HepG2 (cell line): ENCODE results near the gene ZNF12. TPM values are rescaled to one million over a fixed set of nuclear protein-coding genes. Genes with fewer than 3 reads are reported as not detected.

Experiments
- ATF1 ChIP-seq: IDR thresholded peaks from 2 replicates; pipeline ENCODE4 v1.6.1; 2016; ENCODE audit warnings: mild to moderate bottlenecking, control low read depth
- CC2D1A ChIP-seq: sonication (generic); formaldehyde crosslinking; IDR thresholded peaks from 2 replicates; pipeline ENCODE4 v1.8.1; 2023; ENCODE audit warnings: mild to moderate bottlenecking, missing genetic modification reagents
- CREB1 ChIP-seq, 2 experiments: fragments of 450-650 bp in 1 of 2; IDR thresholded peaks; 2 replicates each; pipeline ENCODE4 v1.6.1; 2016 to 2017; ENCODE audit warnings: control low read depth in 1 of 2, mild to moderate bottlenecking in 1 of 2, missing compliant biosample characterization in 1 of 2, missing genetic modification characterization in 1 of 2
- ELK4 ChIP-seq: sonication (generic); formaldehyde crosslinking; IDR thresholded peaks from 2 replicates; pipeline ENCODE4 v1.9.0; 2021; ENCODE audit warnings: missing genetic modification reagents, borderline replicate concordance
- HHEX ChIP-seq: IDR thresholded peaks from 2 replicates; pipeline ENCODE4 v1.6.1; 2016; ENCODE audit warnings: control low read depth
- HMG20B ChIP-seq: conservative IDR thresholded peaks from 2 replicates; pipeline ENCODE4 v1.6.1; 2016; ENCODE audit warnings: missing genetic modification reagents, missing compliant biosample characterization
- HOXA5 ChIP-seq: sonication (generic); formaldehyde crosslinking; IDR thresholded peaks from 2 replicates; pipeline ENCODE4 v1.4.0; 2020; ENCODE audit warnings: missing genetic modification reagents
- HOXD1 ChIP-seq: sonication (generic); formaldehyde crosslinking; IDR thresholded peaks from 2 replicates; pipeline ENCODE4 v1.5.0; 2020; ENCODE audit warnings: missing genetic modification reagents
- KLF6 ChIP-seq: IDR thresholded peaks from 2 replicates; pipeline ENCODE4 v1.8.0; 2016; ENCODE audit warnings: missing biosample characterization, missing genetic modification reagents
- MAFG ChIP-seq: sonication (generic); formaldehyde crosslinking; IDR thresholded peaks from 2 replicates; pipeline ENCODE4 v1.5.1; 2020; ENCODE audit warnings: mild to moderate bottlenecking, missing genetic modification reagents
- MAZ ChIP-seq, 2 experiments: sonication (generic) in 1 of 2; formaldehyde crosslinking in 1 of 2; IDR thresholded peaks; 2 replicates each; pipeline versions ENCODE4 v1.5.0 to v1.6.1; 2012 to 2020; ENCODE audit warnings: low read depth in 2 of 2, mild to moderate bottlenecking in 2 of 2, borderline replicate concordance in 1 of 2, improper control_type of control experiment in 1 of 2, low read length in 1 of 2, missing genetic modification reagents in 1 of 2, moderate library complexity in 1 of 2
- PAF1 ChIP-seq: IDR thresholded peaks from 2 replicates; pipeline ENCODE4 v1.6.1; 2016; ENCODE audit warnings: missing genetic modification reagents, missing compliant biosample characterization
- RBM22 ChIP-seq: fragments of 200-400 bp; formaldehyde crosslinking; optimal IDR thresholded peaks from 2 replicates; pipeline ENCODE3; 2017; ENCODE audit warnings: mild to moderate bottlenecking, low read length, moderate library complexity
- RCOR2 ChIP-seq: IDR thresholded peaks from 2 replicates; pipeline ENCODE4 v1.6.1; 2016; ENCODE audit warnings: missing biosample characterization, missing genetic modification reagents
- RFX5 ChIP-seq: IDR thresholded peaks from 2 replicates; pipeline ENCODE4 v1.6.1; 2011; ENCODE audit warnings: low read depth, low read length, improper control_type of control experiment
- RFXANK ChIP-seq: IDR thresholded peaks from 2 replicates; pipeline ENCODE4 v1.6.1; 2016
- YEATS2 ChIP-seq: sonication (generic); formaldehyde crosslinking; IDR thresholded peaks from 2 replicates; pipeline ENCODE4 v1.4.0; 2020; ENCODE audit warnings: missing genetic modification reagents, borderline replicate concordance
- ZBED4 ChIP-seq: sonication (generic); formaldehyde crosslinking; IDR thresholded peaks from 2 replicates; pipeline ENCODE4 v1.4.0; 2020; ENCODE audit warnings: missing genetic modification reagents, borderline replicate concordance
- ZKSCAN1 ChIP-seq: fragments of 150-350 bp; IDR thresholded peaks from 2 replicates; pipeline ENCODE4 v1.6.1; 2014; ENCODE audit warnings: low read length
- ZNF501 ChIP-seq: sonication (generic); formaldehyde crosslinking; IDR thresholded peaks from 2 replicates; pipeline ENCODE4 v1.5.1; 2020; ENCODE audit warnings: mild to moderate bottlenecking, moderate library complexity, missing genetic modification reagents
- ZNF530 ChIP-seq: sonication (generic); formaldehyde crosslinking; IDR thresholded peaks from 2 replicates; pipeline ENCODE4 v1.5.0; 2020; ENCODE audit warnings: low read depth, mild to moderate bottlenecking, missing genetic modification reagents
- ZNF563 ChIP-seq: sonication (generic); formaldehyde crosslinking; IDR thresholded peaks from 2 replicates; pipeline ENCODE4 v1.8.0; 2022; ENCODE audit warnings: mild to moderate bottlenecking, moderate library complexity, missing genetic modification reagents
- ZNF781 ChIP-seq: sonication (generic); formaldehyde crosslinking; IDR thresholded peaks from 2 replicates; pipeline ENCODE4 v1.5.1; 2020; ENCODE audit warnings: borderline replicate concordance, mild to moderate bottlenecking, missing genetic modification reagents; ENCODE audit errors: not compliant biosample characterization
- ZSCAN21 ChIP-seq: sonication (generic); formaldehyde crosslinking; IDR thresholded peaks from 2 replicates; pipeline ENCODE4 v1.8.0; 2022; ENCODE audit warnings: mild to moderate bottlenecking, missing genetic modification reagents, moderate library complexity, borderline replicate concordance
- polyA plus RNA-seq, 8 experiments: library from polyadenylated mRNA; depleted of rRNA in 3 of 8; stranded (reverse) in 7 of 8; unstranded in 1 of 8; fragments of >200 nt; fragmentation: Illumina TruSeq in 4 of 8; extraction: Trizol in 4 of 8; gene quantifications; 2 replicates each; pipeline versions ENCODE4 v1.2.1 to v1.2.3, GENCODE V29; 2011 to 2016; ENCODE audit warnings: low read depth in 4 of 8, missing spikeins in 1 of 8, mixed read lengths in 1 of 8; ENCODE audit not compliant: insufficient read depth in 1 of 8
- total RNA-seq, 5 experiments: library from RNA; depleted of rRNA; stranded (reverse); fragments of >200 nt; fragmentation: Illumina TruSeq; extraction: Trizol; gene quantifications; 2 replicates each; pipeline ENCODE4 v1.2.3, GENCODE V29; 2016; ENCODE audit warnings: low read depth in 1 of 5
- TF ChIP-seq, protein P1 (sequence below): sonication (generic); formaldehyde crosslinking; IDR thresholded peaks from 2 replicates; pipeline ENCODE4 v1.8.1; 2022; ENCODE audit warnings: mild to moderate bottlenecking, missing genetic modification reagents

Gene ZNF12
- total and polyA plus RNA-seq, 2 of the 13 experiments (the other 11 are each of a cell fraction or from before 2014, with no cell fraction given) = 21.4 to 22.8 TPM

- TF ChIP-seq, protein P1, sequence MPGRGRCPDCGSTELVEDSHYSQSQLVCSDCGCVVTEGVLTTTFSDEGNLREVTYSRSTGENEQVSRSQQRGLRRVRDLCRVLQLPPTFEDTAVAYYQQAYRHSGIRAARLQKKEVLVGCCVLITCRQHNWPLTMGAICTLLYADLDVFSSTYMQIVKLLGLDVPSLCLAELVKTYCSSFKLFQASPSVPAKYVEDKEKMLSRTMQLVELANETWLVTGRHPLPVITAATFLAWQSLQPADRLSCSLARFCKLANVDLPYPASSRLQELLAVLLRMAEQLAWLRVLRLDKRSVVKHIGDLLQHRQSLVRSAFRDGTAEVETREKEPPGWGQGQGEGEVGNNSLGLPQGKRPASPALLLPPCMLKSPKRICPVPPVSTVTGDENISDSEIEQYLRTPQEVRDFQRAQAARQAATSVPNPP (CRISPR knock-in tag) = no peak
- TF ChIP-seq HMG20B (CRISPR knock-in tag) = no peak
- no peak for TF ChIP-seq RFX5
- no peak for TF ChIP-seq ATF1 (CRISPR knock-in tag)
- no peak for TF ChIP-seq MAFG
- TF ChIP-seq ZSCAN21 = peak; percentile 93; the same call in 1 of the 2 replicates
- TF ChIP-seq HOXA5 = no peak
- TF ChIP-seq CREB1 (IDR thresholded peaks at IDR 0.05) = no peak
- no peak for TF ChIP-seq CREB1 (CRISPR knock-in tag; IDR thresholded peaks at IDR 0.05)
- no peak for TF ChIP-seq ZNF781 (CRISPR knock-in tag)
- TF ChIP-seq ZBED4 (CRISPR knock-in tag) = 0 out of 2 replicates have a peak, but pooled peaks have one; percentile 7
- TF ChIP-seq MAZ (IDR thresholded peaks at IDR 0.05; ENCODE audit: borderline replicate concordance, low read depth, low read length) = no peak
- peak; percentile 69; the same call in 1 of the 2 replicates for TF ChIP-seq MAZ (CRISPR knock-in tag; IDR thresholded peaks at IDR 0.05; ENCODE audit: low read depth)
- peak; percentile 83 for TF ChIP-seq HOXD1 (CRISPR knock-in tag)
- TF ChIP-seq ZNF563 = peak; percentile 66
- TF ChIP-seq RBM22 = no peak
- peak; percentile 90; the same call in 1 of the 2 replicates for TF ChIP-seq KLF6 (CRISPR knock-in tag)
- no peak for TF ChIP-seq RFXANK (CRISPR knock-in tag)
- no peak for TF ChIP-seq RCOR2
- 0 out of 2 replicates have a peak, but pooled peaks have one; percentile 85 for TF ChIP-seq CC2D1A (CRISPR knock-in tag)
- no peak for TF ChIP-seq HHEX
- TF ChIP-seq ZNF530 (CRISPR knock-in tag) = no peak
- TF ChIP-seq PAF1 (CRISPR knock-in tag) = no peak
- 0 out of 2 replicates have a peak, but pooled peaks have one; percentile 59 for TF ChIP-seq ELK4 (CRISPR knock-in tag)
- peak; percentile 84 for TF ChIP-seq YEATS2 (CRISPR knock-in tag)
- TF ChIP-seq ZKSCAN1 = no peak
- peak; percentile 95 for TF ChIP-seq ZNF501 (CRISPR knock-in tag)
Observed at GRCh38 chr7:6729492-6730342, 23.0 kb upstream of the ZNF12 start (continued).
